Measurements from ENCODE around the gene ZFYVE1.
"Not testable (repeated sequence)": the region's sequence is repeated elsewhere in the genome, so short reads cannot be mapped to it uniquely, and the experiment has no call there.

The ZFYVE1 gene

GRCh38 chr14:72957213-72957612 lies 69.7 kb downstream of the ZFYVE1 start:
- FAIRE-seq = no peak

- not testable (repeated sequence) for FAIRE-seq
Measured at GRCh38 chr14:72956741-72957140, 70.2 kb downstream of the ZFYVE1 start.

GRCh38 chr14:72952171-72952570 lies 74.7 kb downstream of the ZFYVE1 start:
- no peak for FAIRE-seq

- no peak for FAIRE-seq
Measured at GRCh38 chr14:72948481-72949138, 78.3 kb downstream of the ZFYVE1 start.

GRCh38 chr14:72947366-72948160 lies 79.3 kb downstream of the ZFYVE1 start:
- no peak for FAIRE-seq

GRCh38 chr14:72946491-72946890 lies 80.4 kb downstream of the ZFYVE1 start:
- no peak for FAIRE-seq

GRCh38 chr14:72945356-72946027 lies 81.4 kb downstream of the ZFYVE1 start:
- FAIRE-seq = no peak

- FAIRE-seq = no peak
Measured at GRCh38 chr14:72943876-72944430, 83.0 kb downstream of the ZFYVE1 start.

GRCh38 chr14:72942934-72943333 lies 84.0 kb downstream of the ZFYVE1 start:
- FAIRE-seq = no peak

- no peak for FAIRE-seq
Measured at GRCh38 chr14:72941286-72941985, 85.5 kb downstream of the ZFYVE1 start.

GRCh38 chr14:72939630-72940029 lies 87.3 kb downstream of the ZFYVE1 start:
- FAIRE-seq = no peak

- FAIRE-seq = no peak
Measured at GRCh38 chr14:72932893-72933292, 94.0 kb downstream of the ZFYVE1 start.

GRCh38 chr14:72929316-72930080 lies 97.4 kb downstream of the ZFYVE1 start:
- no peak for FAIRE-seq

- no peak for FAIRE-seq
Measured at GRCh38 chr14:72928872-72929271, 98.0 kb downstream of the ZFYVE1 start.

GRCh38 chr14:72926292-72927028 lies 100.4 kb downstream of the ZFYVE1 start, which contains the start of gene DCAF4:
Gene DCAF4, plus strand, starts transcription at chr14:72926464. Its CDS starts 11,515 bp downstream, at chr14:72937979.
- FAIRE-seq = no peak

- FAIRE-seq = no peak
Measured at GRCh38 chr14:72925815-72926291, 101.1 kb downstream of the ZFYVE1 start.

- FAIRE-seq = no peak
Measured at GRCh38 chr14:72925171-72925759, 101.6 kb downstream of the ZFYVE1 start.

- no peak for FAIRE-seq
Measured at GRCh38 chr14:72924337-72924736, 102.6 kb downstream of the ZFYVE1 start.

- FAIRE-seq = no peak
Measured at GRCh38 chr14:72921396-72921795, 105.5 kb downstream of the ZFYVE1 start.

- no peak for FAIRE-seq
Measured at GRCh38 chr14:72920008-72920407, 106.9 kb downstream of the ZFYVE1 start.

Data from colon (tissue), 2 donors.